HepG2 (cell line): ENCODE results near the gene OR2AT4. TPM values are rescaled to one million over a fixed set of nuclear protein-coding genes. Genes with fewer than 3 reads are reported as not detected.

ENCODE experiments used
- ATAC-seq: fragments of 200-7000 bp; cut with Tn5 transposase; 3 replicates; pipeline ENCODE4 v1.9.1; 2020; ENCODE audit warnings: mild to moderate bottlenecking, moderate library complexity
- BruUV-seq: library from RNA; stranded (reverse); fragments of 400-500 nt; replicated peaks from 2 replicates; lab custom pipeline; 2021; lab: Mats Ljungman, UMichigan
- CTCF ChIA-PET: fragments of 300-600 bp; formaldehyde crosslinking; extraction: SDS; loops from one replicate; lab custom pipeline; 2021; ENCODE audit warnings: low total read pairs, inconsistent platforms, low intra/inter-chr PET ratio; lab: Yijun Ruan, JAX
- POLR2A ChIA-PET: fragments of 350-600 bp; sonication (Branson Sonifier 250); formaldehyde crosslinking; loops from one replicate; lab custom pipeline; 2020; ENCODE audit warnings: antibody characterized with exemption, inconsistent platforms; lab: Yijun Ruan, JAX
- DNase-seq: peaks from one replicate; pipeline ENCODE4 v3.0.0-alpha.2; 2015; ENCODE audit warnings: low spot score
- FAIRE-seq: peaks from 3 replicates; lab custom pipeline; 2011; peaks lifted over from hg19 to GRCh38; lab: Jason Lieb, UNC
- H2AFZ ChIP-seq: one replicate; pipeline ENCODE4 v1.6.1; 2011; ENCODE audit warnings: low read length, inconsistent platforms
- H3K27ac ChIP-seq: fragments of 300-600 bp; 3 replicates; pipeline ENCODE4 v1.8.0; 2011; ENCODE audit warnings: mixed run types, mild to moderate bottlenecking, mixed read lengths, low read length, inconsistent platforms; ENCODE audit not compliant: insufficient read depth; ENCODE audit errors: extremely low read length
- H3K27me3 ChIP-seq, 2 experiments: fragments of 200-600 bp in 1 of 2; 2 replicates in 1 of 2; 3 replicates in 1 of 2; pipeline versions ENCODE4 v1.6.0 to v1.8.0; 2011; ENCODE audit warnings: low read length in 2 of 2, mild to moderate bottlenecking in 2 of 2, moderate library complexity in 2 of 2, inconsistent platforms in 1 of 2; ENCODE audit not compliant: insufficient read depth in 2 of 2, control insufficient read depth in 1 of 2
- H3K36me3 ChIP-seq, 2 experiments: fragments of 200-600 bp in 1 of 2; replicated peaks in 1 of 2; 2 replicates in 1 of 2; 3 replicates in 1 of 2; pipeline versions ENCODE4 v1.5.1 to v1.8.0; 2011; ENCODE audit warnings: low read length in 2 of 2, inconsistent platforms in 1 of 2; ENCODE audit not compliant: insufficient read depth in 2 of 2, control insufficient read depth in 1 of 2
- H3K4me1 ChIP-seq: 2 replicates; pipeline ENCODE4 v1.5.1; 2012; ENCODE audit warnings: low read length, inconsistent platforms; ENCODE audit not compliant: insufficient read depth
- H3K4me2 ChIP-seq: 2 replicates; pipeline ENCODE4 v1.6.0; 2011; ENCODE audit warnings: low read depth, low read length, inconsistent platforms
- H3K4me3 ChIP-seq, 3 experiments: fragments of 200-600 bp in 1 of 3; sonication (generic), shearing (Covaris generic) in 1 of 3; replicated peaks in 1 of 3; 2 replicates each; pipeline ENCODE4 v1.5.1; 2011 to 2016; ENCODE audit warnings: low read length in 3 of 3, inconsistent platforms in 2 of 3, low read depth in 2 of 3, mild to moderate bottlenecking in 2 of 3, control low read depth in 1 of 3, mixed read lengths in 1 of 3; ENCODE audit not compliant: insufficient read depth in 1 of 3
- H3K79me2 ChIP-seq: one replicate; pipeline ENCODE4 v1.6.1; 2011; ENCODE audit warnings: low read length, inconsistent platforms; ENCODE audit not compliant: insufficient read depth
- H3K9ac ChIP-seq: 2 replicates; pipeline ENCODE4 v1.6.0; 2011; ENCODE audit warnings: mild to moderate bottlenecking, low read depth, low read length, inconsistent platforms; ENCODE audit not compliant: insufficient read depth
- H3K9me3 ChIP-seq: 2 replicates; pipeline ENCODE4 v1.5.1; 2012; ENCODE audit warnings: mild to moderate bottlenecking, low read length
- H4K20me1 ChIP-seq: 2 replicates; pipeline ENCODE4 v1.6.0; 2011; ENCODE audit warnings: inconsistent platforms, mild to moderate bottlenecking, low read length, moderate library complexity; ENCODE audit not compliant: insufficient read depth
- CEBPB ChIP-seq: IDR thresholded peaks from 2 replicates; pipeline ENCODE4 v1.6.1; 2011; ENCODE audit warnings: low read depth, low read length, improper control_type of control experiment, borderline replicate concordance
- ETV6 ChIP-seq: sonication (generic); formaldehyde crosslinking; conservative IDR thresholded peaks from 2 replicates; pipeline ENCODE4 v1.4.0; 2020; ENCODE audit warnings: missing genetic modification reagents
- GPN1 ChIP-seq: sonication (generic); formaldehyde crosslinking; IDR thresholded peaks from 2 replicates; pipeline ENCODE4 v1.5.1; 2020; ENCODE audit warnings: missing genetic modification reagents, borderline replicate concordance
- HMG20B ChIP-seq: conservative IDR thresholded peaks from 2 replicates; pipeline ENCODE4 v1.6.1; 2016; ENCODE audit warnings: missing genetic modification reagents, missing compliant biosample characterization
- MAFK ChIP-seq, 2 experiments: IDR thresholded peaks in 1 of 2; conservative IDR thresholded peaks in 1 of 2; 2 replicates each; pipeline ENCODE4 v1.6.1; 2011; ENCODE audit warnings: improper control_type of control experiment in 2 of 2, low read length in 2 of 2
- MTA3 ChIP-seq: sonication (generic); formaldehyde crosslinking; IDR thresholded peaks from 2 replicates; pipeline ENCODE4 v1.4.0; 2020; ENCODE audit warnings: missing genetic modification reagents
- MTF1 ChIP-seq: sonication (generic); formaldehyde crosslinking; IDR thresholded peaks from 2 replicates; pipeline ENCODE4 v1.5.0; 2020; ENCODE audit warnings: missing genetic modification reagents
- PITX1 ChIP-seq: sonication (generic); formaldehyde crosslinking; IDR thresholded peaks from 2 replicates; pipeline ENCODE4 v1.5.1; 2020; ENCODE audit warnings: mild to moderate bottlenecking, missing genetic modification reagents
- RFX3 ChIP-seq: IDR thresholded peaks from 2 replicates; pipeline ENCODE4 v1.6.1; 2016; ENCODE audit warnings: missing biosample characterization, missing genetic modification reagents
- SPEN ChIP-seq: sonication (generic); formaldehyde crosslinking; IDR thresholded peaks from 2 replicates; pipeline ENCODE4 v1.5.1; 2020; ENCODE audit warnings: low read depth, mild to moderate bottlenecking, missing genetic modification reagents
- TBX2 ChIP-seq: sonication (generic); formaldehyde crosslinking; IDR thresholded peaks from 2 replicates; pipeline ENCODE4 v1.5.0; 2020; ENCODE audit warnings: missing genetic modification reagents, mild to moderate bottlenecking, borderline replicate concordance
- ZNF263 ChIP-seq: sonication (generic); formaldehyde crosslinking; IDR thresholded peaks from 2 replicates; pipeline ENCODE4 v1.4.0; 2020; ENCODE audit warnings: missing genetic modification reagents
- ZNF781 ChIP-seq: sonication (generic); formaldehyde crosslinking; IDR thresholded peaks from 2 replicates; pipeline ENCODE4 v1.5.1; 2020; ENCODE audit warnings: borderline replicate concordance, mild to moderate bottlenecking, missing genetic modification reagents; ENCODE audit errors: not compliant biosample characterization
- WGBS: methylation state at CpG from one replicate; pipeline ENCODE4 v1.1.6; 2017; ENCODE audit warnings: low lambda C conversion rate; 5-methylcytosine and 5-hydroxymethylcytosine counted together
- in situ Hi-C: cut with HindIII; loops from 2 replicates; pipeline ENCODE4 v1.10.0; 2017; ENCODE audit warnings: low pct_unique_long_range_greater_than_20kb; ENCODE audit not compliant: extremely low pct_ligation_motif_present
- intact Hi-C: fragments of 100-400 bp; cut with micrococcal nuclease; formaldehyde crosslinking; loops from one replicate; pipeline ENCODE4 v1.10.0; 2022; ENCODE audit not compliant: unreplicated experiment
- polyA plus RNA-seq, 8 experiments: library from polyadenylated mRNA; depleted of rRNA in 3 of 8; stranded (reverse) in 7 of 8; unstranded in 1 of 8; fragments of >200 nt; fragmentation: Illumina TruSeq in 4 of 8; extraction: Trizol in 4 of 8; gene quantifications; 2 replicates each; pipeline versions ENCODE4 v1.2.1 to v1.2.3, GENCODE V29; 2011 to 2016; ENCODE audit warnings: low read depth in 4 of 8, missing spikeins in 1 of 8, mixed read lengths in 1 of 8; ENCODE audit not compliant: insufficient read depth in 1 of 8
- total RNA-seq, 5 experiments: library from RNA; depleted of rRNA; stranded (reverse); fragments of >200 nt; fragmentation: Illumina TruSeq; extraction: Trizol; gene quantifications; 2 replicates each; pipeline ENCODE4 v1.2.3, GENCODE V29; 2016; ENCODE audit warnings: low read depth in 1 of 5
- TF ChIP-seq, protein P1 (sequence below): IDR thresholded peaks from 2 replicates; pipeline ENCODE4 v1.6.1; 2016; ENCODE audit warnings: low read depth, missing genetic modification reagents, missing compliant biosample characterization
- TF ChIP-seq, protein P2 (sequence below), 2 experiments: fragments of 450-650 bp in 1 of 2; sonication (generic) in 1 of 2; formaldehyde crosslinking; IDR thresholded peaks; 2 replicates each; pipeline versions ENCODE4 v1.5.0 to v1.8.0; 2020 to 2022; ENCODE audit warnings: mild to moderate bottlenecking in 1 of 2, missing genetic modification reagents in 1 of 2

The OR2AT4 gene
- total and polyA plus RNA-seq, 2 of the 13 experiments (the other 11 are each of a cell fraction or from before 2014, with no cell fraction given) = not detected

DNA sequence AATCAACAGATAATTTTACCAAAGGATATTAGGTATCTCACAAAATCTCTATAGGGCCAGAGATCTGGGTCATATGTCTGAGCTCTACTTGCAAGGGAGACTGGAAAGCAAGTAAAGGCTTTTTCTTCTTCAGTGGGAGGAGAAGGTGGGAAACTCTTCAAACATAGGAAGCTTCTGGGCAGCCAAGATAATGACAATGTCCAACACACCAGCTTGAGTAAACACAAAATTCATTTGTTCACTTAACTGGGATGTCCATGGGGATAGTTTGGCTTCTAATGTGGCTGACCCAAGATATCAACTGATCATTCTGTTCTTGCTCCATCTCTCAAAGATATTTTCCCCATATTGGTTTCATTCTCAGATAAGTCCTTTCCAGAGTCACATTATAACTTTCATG lies 37.4 kb downstream of the OR2AT4 start:
- no peak for TF ChIP-seq TBX2 (CRISPR knock-in tag)
- no peak for TF ChIP-seq MTA3 (CRISPR knock-in tag)
- no peak for TF ChIP-seq ZNF263 (CRISPR knock-in tag)
- no peak for TF ChIP-seq MAFK (conservative IDR thresholded peaks at IDR 0.05 in 1 of 2, IDR thresholded peaks at IDR 0.05 in 1 of 2; ENCODE audit: low read length in 2 of 2)
- no peak for TF ChIP-seq ETV6 (CRISPR knock-in tag)
- TF ChIP-seq MTF1 = no peak
- TF ChIP-seq HMG20B (CRISPR knock-in tag) = no peak
- TF ChIP-seq GPN1 (CRISPR knock-in tag) = no peak
- H3K79me2 ChIP-seq = no peaks in the 10 kb centered on the region
- no peaks in the 10 kb centered on the region for H3K9me3 ChIP-seq
- POLR2A ChIA-PET = no interaction called here
- intact Hi-C loops (no loop called here), in situ Hi-C loops (no loop called here)
- no peak overlapping the region for H3K27ac ChIP-seq
- no peaks in the 10 kb centered on the region for H4K20me1 ChIP-seq
- H3K9ac ChIP-seq = no peak overlapping the region
- CTCF ChIA-PET = no interaction called here
- BruUV-seq = no TSS peak
- no peaks in the 10 kb centered on the region for H3K27me3 ChIP-seq
- no peak overlapping the region for H3K4me2 ChIP-seq
- FAIRE-seq (no peak), DNase-seq (no peak), ATAC-seq (no peak)
- H2AFZ ChIP-seq = no peak overlapping the region
- H3K36me3 ChIP-seq = no peaks in the 10 kb centered on the region
- H3K4me1 ChIP-seq = no peaks in the 10 kb centered on the region
- no peak overlapping the region for H3K4me3 ChIP-seq

DNA sequence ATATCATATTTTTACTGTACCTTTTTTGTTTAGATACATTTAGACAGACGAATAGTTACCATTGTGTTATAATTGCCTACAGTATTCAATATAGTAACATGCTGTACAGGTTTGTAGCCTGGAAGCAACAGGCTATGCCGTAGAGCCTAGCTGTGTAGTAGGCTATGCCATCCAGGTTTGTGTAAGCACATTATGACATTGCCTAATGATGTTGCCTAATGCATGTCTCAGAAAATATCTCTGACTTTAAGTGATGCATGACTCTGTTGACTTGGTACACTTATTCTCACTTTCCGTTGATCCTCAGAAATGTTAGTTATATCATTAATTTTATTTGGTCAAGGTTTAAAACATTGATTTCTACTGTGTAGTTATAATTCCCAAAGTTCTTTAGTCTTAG lies 39.9 kb downstream of the OR2AT4 start:
- H3K9me3 ChIP-seq = no peaks in the 10 kb centered on the region
- H3K4me1 ChIP-seq = no peaks in the 10 kb centered on the region
- no peak overlapping the region for H3K4me2 ChIP-seq
- in situ Hi-C loops = no loop called here
- FAIRE-seq (no peak), ATAC-seq (no peak), DNase-seq (no peak)
- H3K36me3 ChIP-seq = no peaks in the 10 kb centered on the region
- no peak overlapping the region for H3K27ac ChIP-seq
- intact Hi-C loops = no loop called here
- no peaks in the 10 kb centered on the region for H3K27me3 ChIP-seq
- no peaks in the 10 kb centered on the region for H3K79me2 ChIP-seq
- 3% methylated on average over 3 of the region's 3 CpGs for WGBS
- CTCF ChIA-PET = no interaction called here
- no peaks in the 10 kb centered on the region for H4K20me1 ChIP-seq
- H2AFZ ChIP-seq = no peak overlapping the region
- no peak overlapping the region for H3K4me3 ChIP-seq
- no peak overlapping the region for H3K9ac ChIP-seq
- POLR2A ChIA-PET = no interaction called here
- BruUV-seq = no TSS peak
- TF ChIP-seq ZNF781 (CRISPR knock-in tag) = no peak
- TF ChIP-seq, protein P1, sequence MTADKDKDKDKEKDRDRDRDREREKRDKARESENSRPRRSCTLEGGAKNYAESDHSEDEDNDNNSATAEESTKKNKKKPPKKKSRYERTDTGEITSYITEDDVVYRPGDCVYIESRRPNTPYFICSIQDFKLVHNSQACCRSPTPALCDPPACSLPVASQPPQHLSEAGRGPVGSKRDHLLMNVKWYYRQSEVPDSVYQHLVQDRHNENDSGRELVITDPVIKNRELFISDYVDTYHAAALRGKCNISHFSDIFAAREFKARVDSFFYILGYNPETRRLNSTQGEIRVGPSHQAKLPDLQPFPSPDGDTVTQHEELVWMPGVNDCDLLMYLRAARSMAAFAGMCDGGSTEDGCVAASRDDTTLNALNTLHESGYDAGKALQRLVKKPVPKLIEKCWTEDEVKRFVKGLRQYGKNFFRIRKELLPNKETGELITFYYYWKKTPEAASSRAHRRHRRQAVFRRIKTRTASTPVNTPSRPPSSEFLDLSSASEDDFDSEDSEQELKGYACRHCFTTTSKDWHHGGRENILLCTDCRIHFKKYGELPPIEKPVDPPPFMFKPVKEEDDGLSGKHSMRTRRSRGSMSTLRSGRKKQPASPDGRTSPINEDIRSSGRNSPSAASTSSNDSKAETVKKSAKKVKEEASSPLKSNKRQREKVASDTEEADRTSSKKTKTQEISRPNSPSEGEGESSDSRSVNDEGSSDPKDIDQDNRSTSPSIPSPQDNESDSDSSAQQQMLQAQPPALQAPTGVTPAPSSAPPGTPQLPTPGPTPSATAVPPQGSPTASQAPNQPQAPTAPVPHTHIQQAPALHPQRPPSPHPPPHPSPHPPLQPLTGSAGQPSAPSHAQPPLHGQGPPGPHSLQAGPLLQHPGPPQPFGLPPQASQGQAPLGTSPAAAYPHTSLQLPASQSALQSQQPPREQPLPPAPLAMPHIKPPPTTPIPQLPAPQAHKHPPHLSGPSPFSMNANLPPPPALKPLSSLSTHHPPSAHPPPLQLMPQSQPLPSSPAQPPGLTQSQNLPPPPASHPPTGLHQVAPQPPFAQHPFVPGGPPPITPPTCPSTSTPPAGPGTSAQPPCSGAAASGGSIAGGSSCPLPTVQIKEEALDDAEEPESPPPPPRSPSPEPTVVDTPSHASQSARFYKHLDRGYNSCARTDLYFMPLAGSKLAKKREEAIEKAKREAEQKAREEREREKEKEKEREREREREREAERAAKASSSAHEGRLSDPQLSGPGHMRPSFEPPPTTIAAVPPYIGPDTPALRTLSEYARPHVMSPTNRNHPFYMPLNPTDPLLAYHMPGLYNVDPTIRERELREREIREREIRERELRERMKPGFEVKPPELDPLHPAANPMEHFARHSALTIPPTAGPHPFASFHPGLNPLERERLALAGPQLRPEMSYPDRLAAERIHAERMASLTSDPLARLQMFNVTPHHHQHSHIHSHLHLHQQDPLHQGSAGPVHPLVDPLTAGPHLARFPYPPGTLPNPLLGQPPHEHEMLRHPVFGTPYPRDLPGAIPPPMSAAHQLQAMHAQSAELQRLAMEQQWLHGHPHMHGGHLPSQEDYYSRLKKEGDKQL = no peak
- TF ChIP-seq SPEN (CRISPR knock-in tag) = no peak
- TF ChIP-seq, protein P2, sequence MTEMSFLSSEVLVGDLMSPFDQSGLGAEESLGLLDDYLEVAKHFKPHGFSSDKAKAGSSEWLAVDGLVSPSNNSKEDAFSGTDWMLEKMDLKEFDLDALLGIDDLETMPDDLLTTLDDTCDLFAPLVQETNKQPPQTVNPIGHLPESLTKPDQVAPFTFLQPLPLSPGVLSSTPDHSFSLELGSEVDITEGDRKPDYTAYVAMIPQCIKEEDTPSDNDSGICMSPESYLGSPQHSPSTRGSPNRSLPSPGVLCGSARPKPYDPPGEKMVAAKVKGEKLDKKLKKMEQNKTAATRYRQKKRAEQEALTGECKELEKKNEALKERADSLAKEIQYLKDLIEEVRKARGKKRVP (CRISPR knock-in tag; IDR thresholded peaks at IDR 0.05) = peak in 1 of 2 experiments; percentile 27; a peak in 1 of 4 replicates
- TF ChIP-seq RFX3 (CRISPR knock-in tag) = no peak
- no peak for TF ChIP-seq PITX1 (CRISPR knock-in tag)
- peak; percentile 53; the same call in 1 of the 2 replicates for TF ChIP-seq CEBPB
